ENCODE data around the gene HES5. TPM values are rescaled to one million over a fixed set of nuclear protein-coding genes. Genes with fewer than 3 reads are reported as not detected.

The HES5 gene
- total and polyA plus RNA-seq, 2 experiments from 2014 or later, result 0.16 to 0.21 TPM

GRCh38 chr1:2498648-2499047, 31.4 kb downstream of the HES5 start (continued):
- TF ChIP-seq ZNF462 (CRISPR knock-in tag; IDR thresholded peaks at IDR 0.05), result no peak
- no peak for TF ChIP-seq JUNB (IDR thresholded peaks at IDR 0.05; ENCODE audit: unreplicated experiment)
- no peak for TF ChIP-seq STAT1 (IDR thresholded peaks at IDR 0.05; ENCODE audit: unreplicated experiment)
- TF ChIP-seq EZH2 (IDR thresholded peaks at IDR 0.05; ENCODE audit: low read depth, unreplicated experiment), result no peak

- Histone ChIP-seq H3K79me2 (replicated peaks; ENCODE audit: insufficient read depth) (no peaks in the 10 kb centered on the region), H3K4me2 (no peak overlapping the region), H3K27ac (ENCODE audit: low read depth) (no peak overlapping the region), H3K4me3 (no peak overlapping the region), H2AFZ (no peak overlapping the region), H4K20me1 (replicated peaks; ENCODE audit: insufficient read depth) (no peaks in the 10 kb centered on the region), H3K36me3 (ENCODE audit: insufficient read depth) (no peaks in the 10 kb centered on the region), H3K9me2 (ENCODE audit: insufficient read depth) (no peaks in the 10 kb centered on the region), H3K4me1 (ENCODE audit: insufficient read depth) (no peaks in the 10 kb centered on the region), H3F3A (replicated peaks; ENCODE audit: low read depth) (no peaks in the 10 kb centered on the region), H3K27me3 (ENCODE audit: insufficient read depth) (no peaks in the 10 kb centered on the region)
- TF ChIP-seq POLR2AphosphoS5 (IDR thresholded peaks at IDR 0.05; ENCODE audit: low read depth) (no peak), ZNF331 (CRISPR knock-in tag; IDR thresholded peaks at IDR 0.05; ENCODE audit: low read depth) (no peak), ETS1 (IDR thresholded peaks at IDR 0.05) (no peak), CTCF (conservative IDR thresholded peaks at IDR 0.05; ENCODE audit: low read depth in 2 of 2) (no peak), CREB1 (CRISPR knock-in tag; IDR thresholded peaks at IDR 0.05; ENCODE audit: low read depth) (no peak), NANOG (IDR thresholded peaks at IDR 0.05; ENCODE audit: borderline replicate concordance) (no peak), ZNF114 (CRISPR knock-in tag; IDR thresholded peaks at IDR 0.05) (no peak)
- DNase-seq (ENCODE audit: low spot score) (no peak), ATAC-seq (no peak)
- H3K4me1 Mint-ChIP-seq, result no peaks in the 10 kb centered on the region
- H3K36me3 Mint-ChIP-seq (ENCODE audit: low read depth), result no peaks in the 10 kb centered on the region
- no peak overlapping the region for H3K27ac Mint-ChIP-seq
- H3K27me3 Mint-ChIP-seq (ENCODE audit: insufficient read depth, low read depth, poor library complexity), result peaks cover 15% of the 10 kb centered on the region
- H3K4me3 Mint-ChIP-seq, result no peak overlapping the region
- no peaks in the 10 kb centered on the region for H3K9me3 Mint-ChIP-seq
These were observed 32.2 kb downstream of the HES5 start for GRCh38 chr1:2497891-2498290.
